Calu3 (cell line): Measurements from ENCODE around the gene HEATR1. TPM values are rescaled to one million over a fixed set of nuclear protein-coding genes. Genes with fewer than 3 reads are reported as not detected.

ENCODE experiments used
- BruUV-seq: library from RNA; stranded (reverse); fragments of 400-500 nt; replicated peaks from 2 replicates; lab custom pipeline; 2021; lab: Mats Ljungman, UMichigan
- CTCF ChIA-PET: fragments of 300-600 bp; sonication (Branson Sonifier 250); formaldehyde crosslinking; loops from one replicate; lab custom pipeline; 2022; ENCODE audit warnings: antibody characterized with exemption; lab: Charles Lee
- DNase-seq: peaks from one replicate; pipeline ENCODE4 v3.0.0; 2022
- H3K27ac Mint-ChIP-seq: one replicate; pipeline ENCODE4 v1.8.0; 2022; ENCODE audit warnings: mixed read lengths; ENCODE audit not compliant: unreplicated experiment
- H3K27me3 Mint-ChIP-seq: one replicate; pipeline ENCODE4 v1.8.0; 2022; ENCODE audit warnings: mixed read lengths; ENCODE audit not compliant: unreplicated experiment
- H3K36me3 Mint-ChIP-seq: one replicate; pipeline ENCODE4 v1.8.0; 2022; ENCODE audit warnings: mild to moderate bottlenecking, moderate library complexity, mixed read lengths; ENCODE audit not compliant: insufficient read depth, unreplicated experiment
- H3K4me1 Mint-ChIP-seq: one replicate; pipeline ENCODE4 v1.8.0; 2022; ENCODE audit warnings: mild to moderate bottlenecking, low read depth, mixed read lengths; ENCODE audit not compliant: unreplicated experiment
- H3K4me3 Mint-ChIP-seq: one replicate; pipeline ENCODE4 v1.8.0; 2022; ENCODE audit warnings: mild to moderate bottlenecking, low read depth, moderate library complexity, mixed read lengths; ENCODE audit not compliant: unreplicated experiment
- H3K9me3 Mint-ChIP-seq: one replicate; pipeline ENCODE4 v1.8.0; 2022; ENCODE audit warnings: low read depth, mixed read lengths; ENCODE audit not compliant: unreplicated experiment
- intact Hi-C: fragments of 100-400 bp; cut with micrococcal nuclease; formaldehyde crosslinking; loops from one replicate; pipeline ENCODE4 v1.10.0; 2022; ENCODE audit not compliant: unreplicated experiment
- total RNA-seq: library from RNA; stranded (reverse); gene quantifications from 2 replicates; pipeline ENCODE4 v1.2.3, GENCODE V29; 2022
- TF ChIP-seq, protein P1 (sequence below): fragments of 200-600 bp; IDR thresholded peaks from one replicate; pipeline ENCODE4 v1.8.0; 2022; ENCODE audit warnings: antibody characterized with exemption; ENCODE audit not compliant: unreplicated experiment

The HEATR1 gene
- total RNA-seq, 1 experiment from 2014 or later, result 75.5 TPM

DNA sequence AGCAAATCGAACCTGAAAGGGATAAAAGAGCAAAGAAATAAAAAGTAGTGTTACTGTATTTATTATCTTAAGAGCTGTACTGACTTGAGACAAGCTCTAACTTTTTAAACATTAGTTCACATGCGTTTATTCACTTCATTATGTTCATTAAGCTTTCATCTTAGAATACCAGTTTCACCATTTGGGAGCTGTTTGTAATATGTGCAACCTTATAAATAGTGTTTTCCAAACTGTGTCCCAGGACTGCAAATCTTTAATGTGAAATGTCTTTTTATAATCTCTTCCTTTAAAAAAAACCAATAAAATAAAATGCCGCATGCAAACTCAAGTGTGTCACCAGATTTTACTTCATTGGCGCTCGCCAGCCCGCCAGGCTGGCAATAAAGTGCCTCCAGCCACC lies 52.2 kb downstream of the HEATR1 start:
- BruUV-seq, result no TSS peak
- DNase-seq, result no peak
- Mint-ChIP-seq H3K4me1 (no peaks in the 10 kb centered on the region), H3K36me3 (peaks cover 88% of the 10 kb centered on the region), H3K4me3 (no peak overlapping the region), H3K9me3 (no peaks in the 10 kb centered on the region), H3K27me3 (no peaks in the 10 kb centered on the region), H3K27ac (no peak overlapping the region)
- CTCF ChIA-PET, result interaction anchor here (0.6 kb wide), 1 partner anchor 217 kb away, joined by 3 read pairs; no protein-coding TSS in a partner anchor
- intact Hi-C loops, result no loop called here
- TF ChIP-seq, protein P1, sequence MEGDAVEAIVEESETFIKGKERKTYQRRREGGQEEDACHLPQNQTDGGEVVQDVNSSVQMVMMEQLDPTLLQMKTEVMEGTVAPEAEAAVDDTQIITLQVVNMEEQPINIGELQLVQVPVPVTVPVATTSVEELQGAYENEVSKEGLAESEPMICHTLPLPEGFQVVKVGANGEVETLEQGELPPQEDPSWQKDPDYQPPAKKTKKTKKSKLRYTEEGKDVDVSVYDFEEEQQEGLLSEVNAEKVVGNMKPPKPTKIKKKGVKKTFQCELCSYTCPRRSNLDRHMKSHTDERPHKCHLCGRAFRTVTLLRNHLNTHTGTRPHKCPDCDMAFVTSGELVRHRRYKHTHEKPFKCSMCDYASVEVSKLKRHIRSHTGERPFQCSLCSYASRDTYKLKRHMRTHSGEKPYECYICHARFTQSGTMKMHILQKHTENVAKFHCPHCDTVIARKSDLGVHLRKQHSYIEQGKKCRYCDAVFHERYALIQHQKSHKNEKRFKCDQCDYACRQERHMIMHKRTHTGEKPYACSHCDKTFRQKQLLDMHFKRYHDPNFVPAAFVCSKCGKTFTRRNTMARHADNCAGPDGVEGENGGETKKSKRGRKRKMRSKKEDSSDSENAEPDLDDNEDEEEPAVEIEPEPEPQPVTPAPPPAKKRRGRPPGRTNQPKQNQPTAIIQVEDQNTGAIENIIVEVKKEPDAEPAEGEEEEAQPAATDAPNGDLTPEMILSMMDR, result no peak

DNA sequence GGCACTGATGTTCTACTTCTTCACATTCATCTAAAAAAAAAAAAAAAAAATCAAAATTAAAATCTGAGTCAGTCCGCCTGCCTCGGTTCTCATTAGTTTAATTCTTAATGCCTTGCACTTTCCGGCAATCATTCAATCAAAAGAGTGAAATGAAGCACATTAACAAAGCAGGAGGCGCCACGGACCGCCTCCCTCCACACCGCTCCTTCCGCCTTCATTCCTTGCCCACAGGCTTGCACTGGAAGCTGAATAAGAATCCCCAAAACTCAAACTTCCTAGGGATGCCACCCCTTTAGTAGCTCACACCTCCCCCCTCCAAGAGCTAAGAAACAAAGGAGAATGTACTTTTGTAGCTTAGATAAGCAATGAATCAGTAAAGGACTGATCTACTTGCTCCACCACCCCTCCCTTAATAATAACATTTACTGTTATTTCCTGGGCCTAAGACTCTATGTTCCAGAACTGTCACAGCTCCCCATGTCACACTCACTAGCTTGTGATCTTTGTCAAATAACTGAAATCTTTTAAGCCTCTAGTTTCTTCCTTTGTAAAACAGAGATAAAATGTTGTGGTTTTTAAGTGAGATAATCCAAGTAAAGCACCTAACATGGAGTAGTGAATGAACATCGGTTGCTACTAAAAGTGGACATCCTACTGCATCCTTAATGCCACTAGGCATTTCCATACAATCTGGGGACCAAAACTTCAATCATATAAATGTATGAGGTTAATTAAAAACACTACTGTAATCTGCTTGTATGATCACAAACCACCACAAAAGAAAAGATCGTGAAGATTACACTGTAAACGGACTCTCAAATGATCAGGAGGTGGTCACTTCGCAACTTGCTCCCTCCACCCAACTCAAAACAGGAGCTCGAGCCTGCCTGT lies 53.1 kb downstream of the HEATR1 start:
- no TSS peak for BruUV-seq
- no peak overlapping the region for H3K27ac Mint-ChIP-seq
- peaks cover 88% of the 10 kb centered on the region for H3K36me3 Mint-ChIP-seq
- H3K4me3 Mint-ChIP-seq, result no peak overlapping the region
- TF ChIP-seq, protein P1, result no peak
- no peaks in the 10 kb centered on the region for H3K27me3 Mint-ChIP-seq
- CTCF ChIA-PET, result interaction anchor here (0.6 to 0.7 kb wide), 2 partner anchors 36 to 427 kb away, joined by 3 read pairs; no protein-coding TSS in a partner anchor
- no peaks in the 10 kb centered on the region for H3K4me1 Mint-ChIP-seq
- intact Hi-C loops, result no loop called here
- DNase-seq, result no peak
- H3K9me3 Mint-ChIP-seq, result no peaks in the 10 kb centered on the region

- Mint-ChIP-seq H3K4me3 (no peak overlapping the region), H3K27me3 (no peaks in the 10 kb centered on the region), H3K4me1 (no peaks in the 10 kb centered on the region), H3K36me3 (peaks cover 91% of the 10 kb centered on the region), H3K27ac (no peak overlapping the region), H3K9me3 (no peaks in the 10 kb centered on the region)
- TF ChIP-seq, protein P1, result no peak
- BruUV-seq, result no TSS peak
- CTCF ChIA-PET, result interaction anchor here (0.6 kb wide), 1 partner anchor 51 kb away, joined by 6 read pairs; no protein-coding TSS in a partner anchor
- no peak for DNase-seq
- intact Hi-C loops, result no loop called here
Measured at GRCh38 chr1:236548452-236548851, 55.9 kb downstream of the HEATR1 start.

GRCh38 chr1:236545621-236546169 lies 58.6 kb downstream of the HEATR1 start:
- no peak overlapping the region for H3K27ac Mint-ChIP-seq
- H3K4me1 Mint-ChIP-seq, result no peaks in the 10 kb centered on the region
- no peaks in the 10 kb centered on the region for H3K9me3 Mint-ChIP-seq
- CTCF ChIA-PET, result no interaction called here
- peaks cover 84% of the 10 kb centered on the region for H3K36me3 Mint-ChIP-seq
- DNase-seq, result no peak
- intact Hi-C loops, result no loop called here
- H3K27me3 Mint-ChIP-seq, result no peaks in the 10 kb centered on the region
- TF ChIP-seq, protein P1, result no peak
- H3K4me3 Mint-ChIP-seq, result no peak overlapping the region
- BruUV-seq, result no TSS peak
